HepG2 (cell line): ENCODE results near the gene FBXO2. TPM values are rescaled to one million over a fixed set of nuclear protein-coding genes. Genes with fewer than 3 reads are reported as not detected.

Experiments used
- ATAC-seq: fragments of 200-7000 bp; cut with Tn5 transposase; 3 replicates; pipeline ENCODE4 v1.9.1; 2020; ENCODE audit warnings: mild to moderate bottlenecking, moderate library complexity
- BruUV-seq: library from RNA; stranded (reverse); fragments of 400-500 nt; replicated peaks from 2 replicates; lab custom pipeline; 2021; lab: Mats Ljungman, UMichigan
- CTCF ChIA-PET: fragments of 300-600 bp; formaldehyde crosslinking; extraction: SDS; loops from one replicate; lab custom pipeline; 2021; ENCODE audit warnings: low total read pairs, inconsistent platforms, low intra/inter-chr PET ratio; lab: Yijun Ruan, JAX
- POLR2A ChIA-PET: fragments of 350-600 bp; sonication (Branson Sonifier 250); formaldehyde crosslinking; loops from one replicate; lab custom pipeline; 2020; ENCODE audit warnings: antibody characterized with exemption, inconsistent platforms; lab: Yijun Ruan, JAX
- DNase-seq: peaks from one replicate; pipeline ENCODE4 v3.0.0-alpha.2; 2015; ENCODE audit warnings: low spot score
- FAIRE-seq: peaks from 3 replicates; lab custom pipeline; 2011; peaks lifted over from hg19 to GRCh38; lab: Jason Lieb, UNC
- H2AFZ ChIP-seq: one replicate; pipeline ENCODE4 v1.6.1; 2011; ENCODE audit warnings: low read length, inconsistent platforms
- H3K27ac ChIP-seq: fragments of 300-600 bp; 3 replicates; pipeline ENCODE4 v1.8.0; 2011; ENCODE audit warnings: mixed run types, mild to moderate bottlenecking, mixed read lengths, low read length, inconsistent platforms; ENCODE audit not compliant: insufficient read depth; ENCODE audit errors: extremely low read length
- H3K27me3 ChIP-seq, 2 experiments: fragments of 200-600 bp in 1 of 2; 2 replicates in 1 of 2; 3 replicates in 1 of 2; pipeline versions ENCODE4 v1.6.0 to v1.8.0; 2011; ENCODE audit warnings: low read length in 2 of 2, mild to moderate bottlenecking in 2 of 2, moderate library complexity in 2 of 2, inconsistent platforms in 1 of 2; ENCODE audit not compliant: insufficient read depth in 2 of 2, control insufficient read depth in 1 of 2
- H3K36me3 ChIP-seq, 2 experiments: fragments of 200-600 bp in 1 of 2; replicated peaks in 1 of 2; 2 replicates in 1 of 2; 3 replicates in 1 of 2; pipeline versions ENCODE4 v1.5.1 to v1.8.0; 2011; ENCODE audit warnings: low read length in 2 of 2, inconsistent platforms in 1 of 2; ENCODE audit not compliant: insufficient read depth in 2 of 2, control insufficient read depth in 1 of 2
- H3K4me1 ChIP-seq: 2 replicates; pipeline ENCODE4 v1.5.1; 2012; ENCODE audit warnings: low read length, inconsistent platforms; ENCODE audit not compliant: insufficient read depth
- H3K4me2 ChIP-seq: 2 replicates; pipeline ENCODE4 v1.6.0; 2011; ENCODE audit warnings: low read depth, low read length, inconsistent platforms
- H3K4me3 ChIP-seq, 3 experiments: fragments of 200-600 bp in 1 of 3; sonication (generic), shearing (Covaris generic) in 1 of 3; replicated peaks in 1 of 3; 2 replicates each; pipeline ENCODE4 v1.5.1; 2011 to 2016; ENCODE audit warnings: low read length in 3 of 3, inconsistent platforms in 2 of 3, low read depth in 2 of 3, mild to moderate bottlenecking in 2 of 3, control low read depth in 1 of 3, mixed read lengths in 1 of 3; ENCODE audit not compliant: insufficient read depth in 1 of 3
- H3K79me2 ChIP-seq: one replicate; pipeline ENCODE4 v1.6.1; 2011; ENCODE audit warnings: low read length, inconsistent platforms; ENCODE audit not compliant: insufficient read depth
- H3K9ac ChIP-seq: 2 replicates; pipeline ENCODE4 v1.6.0; 2011; ENCODE audit warnings: mild to moderate bottlenecking, low read depth, low read length, inconsistent platforms; ENCODE audit not compliant: insufficient read depth
- H3K9me3 ChIP-seq: 2 replicates; pipeline ENCODE4 v1.5.1; 2012; ENCODE audit warnings: mild to moderate bottlenecking, low read length
- H4K20me1 ChIP-seq: 2 replicates; pipeline ENCODE4 v1.6.0; 2011; ENCODE audit warnings: inconsistent platforms, mild to moderate bottlenecking, low read length, moderate library complexity; ENCODE audit not compliant: insufficient read depth
- KLF16 ChIP-seq, 2 experiments: sonication (generic) in 1 of 2; formaldehyde crosslinking in 1 of 2; IDR thresholded peaks; 2 replicates each; pipeline versions ENCODE4 v1.6.1 to v1.8.0; 2016 to 2023; ENCODE audit warnings: missing genetic modification reagents in 2 of 2, missing compliant biosample characterization in 1 of 2
- ZNF616 ChIP-seq: sonication (generic); formaldehyde crosslinking; IDR thresholded peaks from 2 replicates; pipeline ENCODE4 v1.5.0; 2020; ENCODE audit warnings: low read depth, mild to moderate bottlenecking, missing genetic modification reagents
- WGBS: methylation state at CpG from one replicate; pipeline ENCODE4 v1.1.6; 2017; ENCODE audit warnings: low lambda C conversion rate; 5-methylcytosine and 5-hydroxymethylcytosine counted together
- in situ Hi-C: cut with HindIII; loops from 2 replicates; pipeline ENCODE4 v1.10.0; 2017; ENCODE audit warnings: low pct_unique_long_range_greater_than_20kb; ENCODE audit not compliant: extremely low pct_ligation_motif_present
- intact Hi-C: fragments of 100-400 bp; cut with micrococcal nuclease; formaldehyde crosslinking; loops from one replicate; pipeline ENCODE4 v1.10.0; 2022; ENCODE audit not compliant: unreplicated experiment
- polyA plus RNA-seq, 8 experiments: library from polyadenylated mRNA; depleted of rRNA in 3 of 8; stranded (reverse) in 7 of 8; unstranded in 1 of 8; fragments of >200 nt; fragmentation: Illumina TruSeq in 4 of 8; extraction: Trizol in 4 of 8; gene quantifications; 2 replicates each; pipeline versions ENCODE4 v1.2.1 to v1.2.3, GENCODE V29; 2011 to 2016; ENCODE audit warnings: low read depth in 4 of 8, missing spikeins in 1 of 8, mixed read lengths in 1 of 8; ENCODE audit not compliant: insufficient read depth in 1 of 8
- total RNA-seq, 5 experiments: library from RNA; depleted of rRNA; stranded (reverse); fragments of >200 nt; fragmentation: Illumina TruSeq; extraction: Trizol; gene quantifications; 2 replicates each; pipeline ENCODE4 v1.2.3, GENCODE V29; 2016; ENCODE audit warnings: low read depth in 1 of 5

Gene FBXO2
- total and polyA plus RNA-seq, 2 of the 13 experiments (the other 11 are each of a cell fraction or from before 2014, with no cell fraction given), result 79.3 to 112 TPM

DNA sequence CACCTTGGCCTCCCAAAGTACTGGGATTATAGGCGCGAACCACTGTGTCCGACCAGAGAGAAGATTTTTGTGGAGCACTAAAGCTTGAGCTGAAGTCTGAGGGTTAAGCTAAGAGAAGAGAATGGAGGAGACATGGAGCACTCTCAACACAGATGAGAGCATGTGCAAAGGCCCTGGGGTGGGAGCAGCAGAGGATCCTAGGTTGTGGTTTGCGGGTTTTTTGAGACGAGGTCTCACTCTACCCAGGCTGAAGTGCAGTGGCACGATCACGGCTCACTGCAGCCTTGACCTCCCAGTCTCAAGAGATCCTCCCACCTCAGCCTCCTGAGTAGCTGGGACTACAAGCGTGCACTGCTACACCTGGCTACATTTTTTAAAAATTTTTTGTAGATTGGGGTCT is 30.5 kb downstream of the FBXO2 start:
- no peak for FAIRE-seq
- CTCF ChIA-PET, result no interaction called here
- Histone ChIP-seq H3K27ac (no peak overlapping the region), H3K4me2 (no peak overlapping the region), H3K79me2 (no peaks in the 10 kb centered on the region), H2AFZ (no peak overlapping the region), H3K27me3 (peaks cover 5 to 47% of the 10 kb centered on the region in 2 experiments; a peak in 4 of 5 replicates), H3K9me3 (no peaks in the 10 kb centered on the region), H3K4me1 (no peaks in the 10 kb centered on the region), H4K20me1 (no peaks in the 10 kb centered on the region), H3K4me3 (no peak overlapping the region), H3K9ac (no peak overlapping the region), H3K36me3 (no peaks in the 10 kb centered on the region)
- intact Hi-C loops (no loop called here), in situ Hi-C loops (no loop called here)
- POLR2A ChIA-PET, result no interaction called here
- TF ChIP-seq ZNF616 (CRISPR knock-in tag), result no peak
- BruUV-seq, result no TSS peak
- WGBS, result 38% methylated on average over 5 of the region's 8 CpGs
- no peak for ATAC-seq
- DNase-seq, result no peak

DNA sequence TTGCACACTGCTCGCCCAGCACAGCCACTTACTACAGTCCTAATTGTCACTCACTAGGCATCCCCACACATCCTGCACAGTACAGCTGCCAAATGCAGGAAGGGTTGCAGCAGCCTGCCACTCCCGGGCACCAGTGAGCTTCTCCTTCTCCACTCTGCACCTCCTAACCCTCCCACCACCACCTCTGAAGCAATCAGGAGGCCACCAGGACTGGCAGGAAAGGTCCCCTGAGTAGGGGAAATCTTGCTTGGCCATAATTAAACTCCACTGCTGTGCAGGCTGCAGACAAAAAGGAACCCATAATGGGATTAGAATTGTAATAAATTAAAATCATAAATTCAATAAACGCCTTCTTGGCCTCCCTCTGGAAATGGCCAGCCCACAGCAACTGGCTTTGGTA is 31.8 kb downstream of the FBXO2 start:
- Histone ChIP-seq H3K4me2 (no peak overlapping the region), H3K27me3 (peaks cover 5 to 46% of the 10 kb centered on the region in 2 experiments; a peak in 4 of 5 replicates), H3K27ac (no peak overlapping the region), H3K9me3 (no peaks in the 10 kb centered on the region), H3K9ac (no peak overlapping the region), H2AFZ (no peak overlapping the region), H3K4me1 (no peaks in the 10 kb centered on the region), H4K20me1 (no peaks in the 10 kb centered on the region), H3K79me2 (no peaks in the 10 kb centered on the region), H3K36me3 (no peaks in the 10 kb centered on the region), H3K4me3 (no peak overlapping the region)
- intact Hi-C loops (no loop called here), in situ Hi-C loops (no loop called here)
- no peak for TF ChIP-seq KLF16 (CRISPR knock-in tag; IDR thresholded peaks at IDR 0.05)
- no TSS peak for BruUV-seq
- ChIA-PET POLR2A (no interaction called here), CTCF (no interaction called here)
- no peak for DNase-seq
- no peak for FAIRE-seq
- WGBS, result 0% methylated on average over 3 of the region's 3 CpGs
- no peak; the same call in 2 of the 3 replicates for ATAC-seq
